Jurkat, Clone E6-1 (cell line): ENCODE data around the gene USP40.

ENCODE experiments used
- DNase-seq: peaks from one replicate; pipeline ENCODE4 v3.0.0-alpha.2; 2011; ENCODE audit warnings: low read depth, low spot score
- H3K4me3 ChIP-seq: 2 replicates; pipeline ENCODE4 v1.5.1; 2011; ENCODE audit warnings: mild to moderate bottlenecking, low read length, control low read depth, moderate library complexity

USP40 gene

DNA sequence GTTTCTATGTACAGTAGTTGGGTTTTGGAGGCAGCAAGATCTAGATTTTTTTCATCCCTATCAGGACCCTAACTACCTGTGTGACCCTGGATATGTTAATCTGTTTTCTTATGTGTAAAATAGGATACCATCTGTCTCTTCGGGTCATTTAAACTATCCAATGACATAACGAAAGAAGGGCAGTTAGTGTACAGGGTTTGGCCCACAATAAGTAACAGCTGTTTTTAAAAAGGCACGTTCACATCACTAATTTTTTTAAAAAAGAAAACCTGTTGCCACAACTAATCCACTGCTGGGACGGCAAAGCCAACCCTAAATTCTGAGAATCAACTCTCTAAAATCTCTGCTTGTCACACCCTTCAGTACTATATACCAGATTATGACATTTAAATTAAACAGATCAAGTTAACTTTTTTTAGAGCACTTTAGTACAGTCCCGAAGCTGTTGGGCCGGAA, 869 bp downstream of the USP40 start:
- DNase-seq: peak; percentile 11

DNA sequence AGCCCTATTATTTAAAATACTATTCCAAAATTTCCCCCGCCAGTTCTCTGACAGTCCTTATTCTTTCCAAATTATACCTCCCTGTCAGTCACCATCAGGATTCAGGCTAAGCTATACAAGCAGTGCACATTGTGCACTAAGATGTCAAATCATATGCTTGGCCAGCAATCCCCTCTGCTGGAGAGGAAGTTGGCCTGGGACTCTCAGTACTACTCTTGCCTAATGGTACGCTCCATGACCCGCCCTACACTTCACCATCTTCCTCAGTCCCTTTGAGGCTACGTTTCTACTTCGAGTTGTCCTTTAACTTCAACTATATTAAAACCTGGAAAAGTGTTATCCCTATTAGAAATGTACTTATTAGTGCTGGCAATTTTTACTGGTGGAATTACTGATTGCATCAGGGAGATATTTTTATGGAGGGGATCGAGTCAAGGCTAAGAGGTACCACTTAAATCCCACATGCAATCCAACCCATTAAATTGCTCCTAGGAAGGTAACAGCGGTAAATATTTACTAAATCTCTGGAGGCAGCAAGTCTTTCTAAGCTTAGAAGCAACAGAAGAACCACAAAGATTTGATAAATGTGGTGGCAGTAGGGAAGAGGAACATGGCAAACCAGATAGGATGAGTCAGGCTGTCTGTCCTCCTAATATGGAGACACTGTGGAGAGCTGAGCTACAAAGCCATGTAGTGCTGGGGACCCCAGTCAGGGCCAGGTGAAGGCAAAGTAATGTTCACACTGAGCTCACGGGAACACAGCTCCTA, 2.7 kb downstream of the USP40 start:
- H3K4me3 ChIP-seq: no peak overlapping the region
- no peak for DNase-seq

More for the DNA sequence above, 869 bp downstream of the USP40 start:
- H3K4me3 ChIP-seq: peak overlapping the region; percentile 72

DNA sequence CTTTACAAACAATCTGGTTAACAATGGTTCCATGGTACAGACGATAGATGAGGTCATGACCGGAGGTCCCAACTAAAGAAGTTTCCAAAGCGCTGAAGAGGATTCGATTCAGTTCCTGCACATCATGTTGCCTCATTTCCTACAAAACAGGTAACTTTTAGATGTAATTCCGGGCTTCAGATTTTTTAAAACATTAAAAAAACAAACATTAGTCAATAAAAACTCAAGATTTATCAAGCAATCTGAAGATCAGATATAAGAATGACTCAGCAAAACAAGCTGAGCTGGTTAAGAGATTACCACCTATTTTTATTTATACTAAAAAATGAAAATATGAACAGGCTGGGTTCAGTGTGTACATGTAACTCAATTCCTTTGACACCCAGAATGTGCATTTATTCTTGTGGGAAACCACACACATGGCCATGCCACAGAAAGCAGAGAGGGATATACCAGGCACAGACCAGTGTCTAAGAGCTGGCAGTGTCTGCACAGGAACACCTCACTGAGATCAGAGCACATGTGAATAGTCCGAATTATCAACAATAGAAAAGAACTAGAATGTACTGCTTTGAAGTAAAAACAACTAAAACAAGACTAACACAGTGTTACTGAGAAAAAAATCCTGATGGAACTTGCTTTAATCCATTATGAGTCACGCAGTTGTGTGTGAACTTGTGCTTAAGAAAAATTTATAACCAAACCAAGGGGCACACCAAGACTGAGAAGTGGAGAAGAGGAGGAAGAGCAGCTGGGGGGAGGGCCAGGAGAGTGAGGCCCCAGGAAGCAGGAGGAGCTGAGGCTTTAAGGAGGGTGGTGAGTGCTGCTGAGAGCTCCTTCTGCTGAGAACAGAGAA, 9.5 kb downstream of the USP40 start:
- H3K4me3 ChIP-seq: no peak overlapping the region
- DNase-seq: peak; percentile 39

DNA sequence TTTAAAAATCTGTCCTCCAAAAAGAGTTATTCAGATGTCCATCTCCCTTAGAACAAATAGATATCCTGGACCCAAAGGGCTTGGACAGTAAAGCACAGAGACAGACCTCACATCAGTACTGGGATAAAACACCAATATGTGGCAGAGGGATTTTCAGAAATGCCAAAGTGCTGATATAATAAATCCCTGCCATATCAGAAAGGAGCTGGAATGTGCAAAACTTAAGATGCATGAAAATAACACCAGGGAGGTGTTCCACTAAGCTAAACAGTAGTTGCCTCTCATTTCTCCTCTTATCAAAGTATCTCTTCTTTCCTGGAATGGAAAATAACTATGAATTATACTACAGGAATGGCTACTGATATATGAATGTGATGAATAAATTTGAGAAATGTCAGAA, 13.2 kb downstream of the USP40 start:
- no peak for DNase-seq
- no peak overlapping the region for H3K4me3 ChIP-seq

DNA sequence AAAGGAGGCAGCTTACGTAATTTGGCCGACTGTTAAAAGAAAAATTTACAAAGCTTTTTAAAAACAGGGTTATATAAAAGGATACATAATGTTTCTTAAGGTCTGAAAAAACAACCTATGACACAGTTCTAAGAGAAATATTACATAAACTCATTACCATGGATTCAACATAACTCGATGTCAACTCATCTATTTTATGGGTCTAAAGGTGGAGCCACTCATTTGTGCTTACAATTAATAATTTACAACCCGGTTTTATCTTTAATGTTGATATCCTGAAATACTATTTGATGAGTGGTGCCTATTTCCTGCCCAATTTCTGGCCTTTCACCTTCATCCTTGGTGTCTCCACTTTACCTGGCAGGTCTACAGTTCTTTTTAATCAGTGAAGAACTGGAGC, 15.1 kb downstream of the USP40 start:
- no peak overlapping the region for H3K4me3 ChIP-seq
- no peak for DNase-seq

DNA sequence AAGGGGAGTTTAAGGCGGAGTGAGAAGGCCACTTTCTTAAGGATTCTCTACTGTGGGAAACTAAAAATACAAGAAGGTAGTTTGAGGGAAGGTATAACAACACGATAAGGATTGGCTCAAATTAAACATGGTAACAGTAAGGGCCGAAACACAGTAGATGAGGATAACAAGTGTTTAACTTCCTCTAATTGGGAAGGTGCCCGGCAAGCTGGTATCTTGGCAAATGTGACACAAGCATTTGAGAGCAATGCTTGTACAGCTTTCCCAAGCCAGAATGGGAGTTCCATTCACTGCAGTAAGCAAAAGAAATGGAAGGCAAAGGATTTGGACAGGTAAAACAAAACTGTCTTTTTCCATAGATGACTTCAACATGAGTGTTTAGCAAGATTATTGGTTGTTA, 19.8 kb downstream of the USP40 start:
- DNase-seq: no peak
- H3K4me3 ChIP-seq: no peak overlapping the region

DNA sequence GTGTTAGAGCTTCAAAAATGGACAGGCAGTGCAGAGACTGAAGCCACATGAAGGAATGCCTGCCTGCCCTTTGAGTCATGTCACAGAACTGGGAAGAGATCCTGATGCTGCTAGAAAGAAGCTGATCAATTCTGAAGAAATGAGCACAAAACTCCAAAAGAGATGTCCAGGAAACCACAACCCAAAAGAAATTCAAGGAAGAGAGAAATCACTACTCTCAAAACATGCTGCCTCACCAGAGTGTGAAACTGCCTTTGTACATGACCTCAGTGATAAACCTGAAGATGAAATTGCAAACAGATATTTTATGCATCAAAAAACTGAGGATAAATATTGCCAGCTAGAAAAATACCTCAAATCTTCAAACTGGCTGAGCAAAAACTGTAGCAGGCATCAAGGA, 20.5 kb downstream of the USP40 start:
- no peak for DNase-seq
- no peak overlapping the region for H3K4me3 ChIP-seq

DNA sequence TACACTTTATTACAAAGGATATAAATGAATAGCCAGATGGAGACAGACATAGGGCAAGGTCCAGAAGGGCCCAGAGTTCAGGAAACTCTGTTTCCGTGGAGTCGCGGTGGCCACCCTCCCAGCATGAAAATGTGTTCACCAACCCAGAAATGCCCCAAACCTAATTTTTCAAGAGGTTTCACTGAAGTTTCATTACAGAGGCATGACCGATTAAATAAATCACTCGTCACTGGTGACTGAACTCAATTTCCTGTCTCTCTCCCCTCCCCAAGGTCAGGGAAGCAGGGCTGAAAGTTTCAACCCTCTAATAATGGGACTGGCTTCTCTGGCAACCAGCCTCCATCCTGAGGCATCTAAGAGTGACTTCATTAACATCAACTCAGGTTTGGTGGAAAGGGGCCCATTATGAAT, 22.4 kb downstream of the USP40 start:
- DNase-seq: no peak
- H3K4me3 ChIP-seq: no peak overlapping the region

DNA sequence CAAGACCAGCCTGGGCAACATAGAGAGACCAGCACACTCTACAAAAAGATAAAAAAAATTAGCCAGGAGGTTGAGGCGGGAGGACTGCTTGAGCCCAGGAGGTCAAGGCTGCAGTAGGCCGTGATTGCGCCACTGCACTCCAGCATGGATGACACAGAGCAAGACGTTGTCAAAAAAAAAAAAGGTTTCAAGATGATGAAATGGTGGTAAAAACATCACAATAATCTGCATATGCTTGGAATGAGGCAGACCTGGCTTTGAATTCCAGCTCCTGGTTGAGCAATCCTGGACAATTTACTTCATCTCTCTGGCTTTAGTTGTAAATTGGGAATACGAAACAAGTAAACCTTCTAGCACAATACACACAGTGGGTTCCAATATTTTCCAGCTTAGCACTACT, 24.1 kb downstream of the USP40 start:
- DNase-seq: no peak
- H3K4me3 ChIP-seq: no peak overlapping the region

DNA sequence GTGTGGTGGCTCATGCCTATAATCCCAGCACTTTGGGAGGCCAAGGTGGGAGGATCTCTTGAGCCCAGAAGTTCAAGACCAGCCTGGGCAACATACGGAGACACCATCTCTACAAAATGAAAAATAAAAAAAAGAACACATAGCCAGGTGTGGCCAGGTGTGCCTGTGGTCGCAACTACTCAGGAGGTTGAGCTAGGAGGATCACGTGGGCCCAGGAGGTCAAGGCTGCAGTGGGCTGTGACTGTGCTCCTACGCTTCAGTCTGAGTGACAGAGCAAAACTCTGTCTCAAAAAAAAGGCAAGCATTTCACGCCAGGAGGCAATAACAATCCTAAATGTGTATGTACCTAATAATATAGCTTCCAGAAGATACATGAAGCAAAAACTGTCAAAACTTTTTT, 27.8 kb downstream of the USP40 start:
- DNase-seq: no peak
- no peak overlapping the region for H3K4me3 ChIP-seq

DNA sequence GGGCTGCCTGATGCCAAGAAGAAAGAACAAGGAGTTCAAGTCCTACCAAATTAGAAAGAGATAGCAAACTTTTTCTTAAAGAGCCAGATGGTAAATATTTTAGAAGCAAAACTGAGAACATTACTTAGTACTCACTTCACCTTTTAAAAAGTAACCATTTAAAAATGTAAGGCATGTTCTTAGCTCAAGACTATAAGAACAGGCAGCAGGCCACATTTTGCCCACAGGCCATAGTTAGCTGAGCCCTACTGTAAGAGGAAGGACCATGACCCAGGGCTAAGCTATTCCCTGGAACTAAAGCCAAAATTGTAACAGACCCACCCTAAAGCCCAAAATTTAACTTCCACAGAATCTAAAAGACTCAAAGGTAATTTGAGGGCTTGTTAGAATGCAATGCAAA, 31.3 kb downstream of the USP40 start:
- H3K4me3 ChIP-seq: no peak overlapping the region
- DNase-seq: no peak

DNA sequence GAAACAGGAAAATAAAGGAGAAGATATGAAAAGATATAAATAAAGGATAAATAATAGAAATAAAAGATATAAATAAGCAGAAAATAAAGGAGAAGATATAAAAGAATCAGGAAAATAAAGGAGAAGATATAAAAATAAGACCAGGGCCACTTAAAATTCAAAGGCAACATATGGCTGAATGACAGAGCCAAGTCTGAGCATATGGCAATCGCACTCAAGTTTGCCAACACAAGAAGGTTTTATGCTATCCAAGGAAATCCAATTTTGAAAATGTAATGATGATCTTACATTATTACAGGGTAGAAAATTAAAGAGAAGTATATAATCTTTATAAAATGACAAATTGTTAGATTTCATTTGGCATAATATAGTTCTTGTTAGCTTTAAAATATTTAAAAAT, 33.6 kb downstream of the USP40 start:
- no peak overlapping the region for H3K4me3 ChIP-seq
- no peak for DNase-seq

DNA sequence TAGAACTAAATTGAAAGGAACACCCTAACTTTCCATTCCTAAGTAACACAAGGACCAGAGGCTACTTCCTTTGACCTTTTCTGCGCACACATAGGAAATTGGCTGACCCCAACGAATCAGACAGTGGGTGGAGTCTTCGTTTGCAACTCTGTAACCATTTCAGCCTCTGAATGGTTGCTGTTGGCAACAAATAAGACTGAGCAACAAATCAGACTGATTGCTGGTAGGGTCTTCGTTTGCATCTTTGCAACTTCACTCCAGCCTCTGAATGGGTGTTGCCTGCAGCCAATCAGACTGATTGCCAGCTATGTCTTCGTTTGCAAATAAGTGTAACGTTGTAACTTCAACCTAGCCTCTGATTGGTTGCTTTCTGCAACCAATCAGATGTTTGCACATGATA, 34.6 kb downstream of the USP40 start:
- no peak for DNase-seq
- H3K4me3 ChIP-seq: no peak overlapping the region

DNA sequence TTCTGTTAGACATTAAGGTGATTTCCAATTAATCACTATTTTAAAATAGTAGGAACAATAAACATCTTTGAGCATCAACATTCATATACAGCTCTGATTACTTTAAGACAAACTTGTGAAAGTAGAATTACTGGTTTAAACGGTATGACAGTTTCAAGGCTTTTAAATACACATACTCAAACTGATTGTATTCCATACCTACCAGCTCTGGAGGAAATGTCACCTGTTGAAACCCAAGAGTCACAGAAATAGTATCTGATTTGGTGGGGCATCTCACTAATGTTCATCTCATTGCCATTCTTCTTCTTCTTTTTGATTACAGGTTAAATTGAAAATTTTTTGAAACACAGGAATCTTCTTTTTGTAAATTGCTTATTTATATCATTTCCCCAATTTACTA, 36.2 kb downstream of the USP40 start:
- DNase-seq: no peak
- H3K4me3 ChIP-seq: no peak overlapping the region

DNA sequence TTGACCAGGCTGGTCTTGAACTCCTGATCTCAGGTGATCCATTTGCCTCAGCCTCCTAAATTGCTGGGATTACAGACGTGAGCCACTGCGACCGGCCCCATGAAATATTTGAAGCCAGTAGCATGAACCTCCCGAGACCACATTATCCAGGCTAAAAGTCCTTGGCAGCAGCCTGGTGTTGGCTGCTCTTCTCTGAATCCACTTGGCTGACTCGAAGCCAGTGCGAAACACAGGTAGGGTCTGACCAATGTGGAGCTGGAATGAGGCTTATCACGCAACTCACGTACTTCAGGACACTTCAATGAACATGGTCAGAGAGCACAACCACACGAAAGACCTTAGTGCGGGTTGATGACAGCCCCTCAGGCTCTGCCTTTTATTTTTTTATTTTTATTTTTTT, 38.4 kb downstream of the USP40 start:
- DNase-seq: no peak
- no peak overlapping the region for H3K4me3 ChIP-seq

DNA sequence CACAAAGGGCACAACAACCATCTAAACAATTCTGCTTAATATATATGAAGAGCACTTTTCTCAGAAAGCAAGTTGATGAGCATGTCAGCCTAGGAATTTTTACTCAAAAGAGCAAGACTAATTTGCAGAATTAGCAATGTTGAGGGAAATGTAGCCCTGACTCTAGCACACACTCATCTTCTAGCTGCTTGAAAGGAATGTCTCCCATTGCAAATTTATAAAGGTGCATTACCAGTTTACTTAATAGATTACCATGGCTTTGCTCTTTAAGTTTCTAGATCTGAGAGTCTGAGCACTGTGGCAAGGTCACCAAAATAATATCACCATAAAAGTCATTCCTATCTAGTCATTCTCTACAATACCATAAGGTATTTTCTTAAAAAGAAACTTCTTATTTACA, 40.8 kb downstream of the USP40 start:
- H3K4me3 ChIP-seq: no peak overlapping the region
- DNase-seq: no peak

DNA sequence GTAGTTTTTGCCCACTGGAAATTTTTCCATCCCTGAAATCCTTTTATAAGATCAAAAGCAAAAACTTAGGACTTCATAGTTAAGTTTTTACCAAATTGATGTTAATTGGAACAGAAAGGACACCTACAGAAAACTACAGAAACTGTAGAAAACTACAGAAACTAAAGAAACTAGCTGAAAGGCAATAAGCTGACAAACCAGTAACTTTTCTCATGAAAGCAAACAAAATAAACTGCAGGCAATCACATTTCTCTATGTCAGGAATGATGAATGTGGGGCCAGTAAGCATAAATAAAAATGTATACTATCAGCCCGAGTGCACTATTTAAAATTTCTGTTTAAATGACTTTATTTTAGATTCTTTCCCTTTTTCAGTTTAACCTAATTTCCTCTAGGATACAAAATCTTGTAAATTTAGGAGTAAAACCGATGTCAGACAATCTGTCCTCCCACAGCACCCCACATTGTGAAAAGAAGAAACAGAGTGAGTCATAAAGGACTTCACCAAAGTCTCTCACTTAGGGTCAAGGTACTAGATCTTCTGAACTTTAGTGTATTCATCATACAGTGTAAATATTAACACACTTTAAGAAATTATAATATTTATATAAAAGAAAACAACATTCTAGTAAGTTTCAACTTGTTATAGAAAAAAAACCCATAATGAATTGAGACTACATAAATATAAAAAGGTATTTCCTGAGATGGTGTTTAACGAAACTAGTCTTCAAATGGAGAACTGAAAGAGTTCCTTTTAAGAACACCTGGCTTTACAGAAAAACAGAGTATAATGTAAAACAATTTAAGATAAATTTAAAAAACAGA, 46.6 kb downstream of the USP40 start:
- no peak for DNase-seq
- H3K4me3 ChIP-seq: no peak overlapping the region

DNA sequence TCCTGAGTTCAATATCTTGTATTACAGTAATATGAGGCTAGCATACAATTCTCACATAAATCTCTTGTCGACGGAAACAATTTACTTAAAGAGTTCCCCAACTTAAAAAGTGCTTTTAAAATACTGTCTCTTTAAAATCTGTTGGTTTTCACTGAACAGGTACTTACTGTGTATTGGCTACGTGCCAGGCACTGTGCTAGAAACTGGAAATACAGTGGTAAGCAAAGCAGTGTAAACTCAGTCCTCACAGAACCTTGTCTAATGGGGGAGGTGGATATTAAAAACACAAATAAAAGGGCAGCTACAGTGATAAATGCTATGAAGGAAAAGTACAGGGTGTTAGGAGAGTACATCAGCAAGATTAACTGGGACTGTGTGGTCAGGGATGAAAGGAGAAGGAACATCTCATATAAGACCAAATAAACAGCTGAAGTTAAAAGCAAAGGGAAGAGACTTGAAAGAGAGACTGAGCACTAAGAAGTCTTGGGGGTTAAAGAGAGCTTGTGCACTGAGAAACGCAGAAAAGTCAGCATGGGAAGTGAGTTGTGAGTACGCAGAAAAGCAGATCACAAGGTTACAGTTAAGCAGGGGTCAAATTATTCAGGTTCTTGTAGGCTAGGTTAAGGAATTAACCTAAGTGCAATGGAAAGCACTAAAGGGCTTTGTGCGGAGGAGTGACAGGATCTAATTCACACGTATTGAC, 52.5 kb downstream of the USP40 start:
- H3K4me3 ChIP-seq: no peak overlapping the region
- DNase-seq: peak; percentile 3

DNA sequence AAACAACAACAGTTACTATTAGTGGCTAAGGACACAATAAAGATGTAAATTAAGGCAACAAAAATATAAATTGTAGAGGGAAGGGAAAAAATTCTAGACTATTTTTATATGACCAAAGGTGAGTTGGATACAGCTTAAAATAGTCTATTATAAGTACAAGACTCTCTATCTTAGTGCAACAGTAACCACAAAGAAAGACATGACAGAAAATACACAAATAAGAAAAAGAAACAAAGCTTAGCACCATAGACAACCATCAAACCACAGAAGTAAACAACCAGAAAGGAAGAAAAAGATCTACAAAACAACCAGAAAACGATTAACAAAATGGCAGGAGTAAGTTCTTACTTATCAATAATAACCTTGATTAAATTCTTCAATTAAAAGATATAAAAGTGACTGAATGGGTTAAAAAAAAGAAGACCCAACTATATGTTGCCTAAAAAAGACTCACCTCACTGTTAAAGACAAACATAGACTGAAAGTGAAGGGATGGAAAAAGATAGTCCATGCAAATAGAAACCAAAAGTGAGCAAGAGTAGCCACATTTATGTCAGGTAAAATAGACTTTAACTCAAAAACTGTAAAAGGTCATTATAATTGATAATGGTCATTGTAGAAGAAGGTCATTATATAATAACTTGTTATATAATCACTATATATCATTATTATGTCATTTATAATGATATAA, 62.5 kb downstream of the USP40 start:
- DNase-seq: no peak
- no peak overlapping the region for H3K4me3 ChIP-seq
